HEK293T (cell line): ENCODE measurements around the gene M1AP.

Source experiments
- BHLHE40 ChIP-seq: fragments of 450-650 bp; IDR thresholded peaks from 2 replicates; pipeline ENCODE4 v1.6.1; 2016; ENCODE audit warnings: mild to moderate bottlenecking, moderate library complexity, borderline replicate concordance
- CTBP1 ChIP-seq: fragments of 450-650 bp; IDR thresholded peaks from 2 replicates; pipeline ENCODE4 v1.6.1; 2016; ENCODE audit warnings: borderline replicate concordance
- ELF4 ChIP-seq: fragments of 450-650 bp; IDR thresholded peaks from 2 replicates; pipeline ENCODE4 v1.6.1; 2017; ENCODE audit warnings: antibody characterized with exemption
- FOXA1 ChIP-seq: fragments of 450-650 bp; IDR thresholded peaks from 2 replicates; pipeline ENCODE4 v1.6.1; 2016; ENCODE audit warnings: mild to moderate bottlenecking
- FOXK2 ChIP-seq: fragments of 450-650 bp; IDR thresholded peaks from 2 replicates; pipeline ENCODE4 v1.6.1; 2016; ENCODE audit warnings: mild to moderate bottlenecking
- FOXM1 ChIP-seq: fragments of 450-650 bp; IDR thresholded peaks from 2 replicates; pipeline ENCODE4 v1.6.1; 2017; ENCODE audit warnings: mild to moderate bottlenecking, borderline replicate concordance
- HDGF ChIP-seq: fragments of 450-650 bp; IDR thresholded peaks from 2 replicates; pipeline ENCODE4 v1.6.1; 2017; ENCODE audit warnings: antibody characterized with exemption, borderline replicate concordance
- LEF1 ChIP-seq: fragments of 450-650 bp; IDR thresholded peaks from 2 replicates; pipeline ENCODE4 v1.6.1; 2017; ENCODE audit warnings: mild to moderate bottlenecking, borderline replicate concordance
- NFRKB ChIP-seq: fragments of 450-650 bp; IDR thresholded peaks from 2 replicates; pipeline ENCODE4 v1.6.1; 2016; ENCODE audit warnings: mild to moderate bottlenecking, moderate library complexity
- PKNOX1 ChIP-seq: fragments of 450-650 bp; IDR thresholded peaks from 2 replicates; pipeline ENCODE4 v1.6.1; 2016
- SP1 ChIP-seq: fragments of 450-650 bp; IDR thresholded peaks from 2 replicates; pipeline ENCODE4 v1.6.1; 2017
- SUZ12 ChIP-seq: fragments of 450-650 bp; IDR thresholded peaks from 2 replicates; pipeline ENCODE4 v1.6.1; 2016; ENCODE audit warnings: mild to moderate bottlenecking
- ZNF384 ChIP-seq: fragments of 450-650 bp; IDR thresholded peaks from 2 replicates; pipeline ENCODE4 v1.6.1; 2016

GRCh38 chr2:74668087-74668486, 20.0 kb upstream of the M1AP start:
- TF ChIP-seq FOXA1 = no peak
- TF ChIP-seq SP1 = no peak
- no peak for TF ChIP-seq SUZ12
- TF ChIP-seq BHLHE40 = no peak
- TF ChIP-seq CTBP1 = no peak
- TF ChIP-seq LEF1 = no peak
- no peak for TF ChIP-seq PKNOX1
- no peak for TF ChIP-seq ZNF384
- no peak for TF ChIP-seq HDGF
- TF ChIP-seq NFRKB = no peak
- TF ChIP-seq FOXK2 = no peak
- no peak for TF ChIP-seq ELF4
- no peak for TF ChIP-seq FOXM1
